Spleen (tissue), 11 donors: ENCODE results near the gene FAN1. TPM values are rescaled to one million over a fixed set of nuclear protein-coding genes. Genes with fewer than 3 reads are reported as not detected.
A peak's percentile ranks its signal among the peaks of the same experiment; 100 is the strongest.

Experiments
- DNase-seq: peaks from one replicate; pipeline ENCODE4 v3.0.0-alpha.2; 2020
- H3K27ac ChIP-seq, 8 donors: fragments of 200-600 bp; sonication (generic) in 7 of 8; 1 replicate in 4 of 8; 2 replicates in 4 of 8; pipeline versions ENCODE4 v1.5.0 to v1.8.0; 2016 to 2021; ENCODE audit warnings: inconsistent platforms in 4 of 8, mild to moderate bottlenecking in 4 of 8, moderate library complexity in 1 of 8
- H3K27me3 ChIP-seq, 7 donors: fragments of 200-600 bp; sonication (generic) in 6 of 7; replicated peaks in 1 of 7; 1 replicate in 4 of 7; 2 replicates in 3 of 7; pipeline versions ENCODE4 v1.5.0 to v1.8.0; 2016 to 2021; ENCODE audit warnings: inconsistent platforms in 3 of 7, mild to moderate bottlenecking in 1 of 7
- H3K36me3 ChIP-seq, 6 donors: fragments of 200-600 bp; sonication (generic) in 5 of 6; 1 replicate in 4 of 6; 2 replicates in 2 of 6; pipeline versions ENCODE4 v1.5.0 to v1.8.0; 2016 to 2021; ENCODE audit warnings: inconsistent platforms in 2 of 6
- H3K4me1 ChIP-seq, 6 donors: fragments of 200-600 bp; sonication (generic) in 5 of 6; 1 replicate in 3 of 6; 2 replicates in 3 of 6; pipeline versions ENCODE4 v1.5.0 to v1.8.0; 2016 to 2021; ENCODE audit warnings: inconsistent platforms in 3 of 6
- H3K4me3 ChIP-seq, 8 donors: fragments of 200-600 bp; sonication (generic) in 7 of 8; 1 replicate in 4 of 8; 2 replicates in 4 of 8; pipeline versions ENCODE4 v1.5.0 to v1.8.0; 2016 to 2021; ENCODE audit warnings: inconsistent platforms in 4 of 8, mild to moderate bottlenecking in 4 of 8, moderate library complexity in 2 of 8
- H3K9me3 ChIP-seq, 8 donors: fragments of 200-600 bp; sonication (generic) in 7 of 8; 1 replicate in 4 of 8; 2 replicates in 4 of 8; pipeline versions ENCODE4 v1.5.0 to v1.8.0; 2016 to 2021; ENCODE audit warnings: inconsistent platforms in 4 of 8
- CTCF ChIP-seq, 11 experiments: fragments of 200-600 bp in 7 of 11; fragments of 450-650 bp in 4 of 11; sonication (generic) in 4 of 11; IDR thresholded peaks in 8 of 11; conservative IDR thresholded peaks in 3 of 11; 1 replicate in 7 of 11; 2 replicates in 4 of 11; pipeline versions ENCODE4 v1.4.0 to v1.8.0; 2016 to 2021; ENCODE audit warnings: antibody characterized with exemption in 11 of 11, inconsistent platforms in 4 of 11, mild to moderate bottlenecking in 1 of 11
- POLR2A ChIP-seq, 3 donors: fragments of 450-650 bp; IDR thresholded peaks; one replicate each; pipeline ENCODE4 v1.5.1; 2017; ENCODE audit warnings: antibody characterized with exemption in 3 of 3, mild to moderate bottlenecking in 1 of 3
- POLR2AphosphoS5 ChIP-seq, 3 donors: sonication (generic); formaldehyde crosslinking; IDR thresholded peaks; one replicate each; pipeline ENCODE4 v1.5.1; 2017; ENCODE audit warnings: antibody characterized with exemption in 3 of 3
- WGBS, 5 donors: extraction: QIAGEN DNeasy Blood & Tissue Kit in 3 of 5; methylation state at CpG; one replicate each; pipeline versions ENCODE4 v1.1.5 to v1.1.7; 2013 to 2018; 5-methylcytosine and 5-hydroxymethylcytosine counted together
- intact Hi-C: fragments of 100-400 bp; cut with DNase I; formaldehyde crosslinking; loops from one replicate; pipeline ENCODE4 v1.15.0; 2023; ENCODE audit warnings: low total_unique reads
- polyA plus RNA-seq, 3 donors: library from polyadenylated mRNA; stranded (reverse); fragments of 200-250 nt; gene quantifications; one replicate each; pipeline ENCODE4 v1.2.1, GENCODE V29; 2013
- total RNA-seq, 7 donors: library from RNA; depleted of rRNA in 3 of 7; stranded (reverse); fragments of >200 nt in 3 of 7; fragmentation: NEBNext Ultra II Directional in 4 of 7; extraction: Animal tissue kit (Norgen Biotek cat#: 25700) in 4 of 7; gene quantifications; one replicate each; pipeline versions ENCODE4 v1.1.0 to v1.2.1, GENCODE V29; 2016 to 2021
- donor health status: healthy with polysubstance abuse.
- donor health status: DM: no; HTN: no; CAD: no; lungs with moderate emphysema.
- donor health status: DM: no; HTN: no; CAD: no.
- donor health status: Bipolar disorder and iron deficiency.
- donor health status: healthy.
- donor health status: DM: no; HTN: no; CAD: no.
- donor health status: DM: yes; HTN: yes; CAD: no.

The FAN1 gene
- total and polyA plus RNA-seq, 10 donors: 6.5 to 22.1 (median 12.6) TPM

- no peak overlapping the region for H3K4me3 ChIP-seq
- TF ChIP-seq POLR2A (IDR thresholded peaks at IDR 0.05): no peak
- TF ChIP-seq POLR2AphosphoS5 (IDR thresholded peaks at IDR 0.05): peak in 1 of 3 donors; percentile 33
- WGBS, 5 donors: 93 to 98% (median 96%) methylated on average over 7 of the region's 7 CpGs
- H3K27ac ChIP-seq: no peak overlapping the region
- intact Hi-C loops: no loop called here
- no peak for DNase-seq
- no peaks in the 10 kb centered on the region for H3K4me1 ChIP-seq
- no peaks in the 10 kb centered on the region for H3K27me3 ChIP-seq
- H3K36me3 ChIP-seq: peaks cover 0 to 100% (median 81%) of the 10 kb centered on the region in 6 donors
- H3K9me3 ChIP-seq: no peaks in the 10 kb centered on the region
These were observed 35.4 kb downstream of the FAN1 start for GRCh38 chr15:30939161-30939560.

DNA sequence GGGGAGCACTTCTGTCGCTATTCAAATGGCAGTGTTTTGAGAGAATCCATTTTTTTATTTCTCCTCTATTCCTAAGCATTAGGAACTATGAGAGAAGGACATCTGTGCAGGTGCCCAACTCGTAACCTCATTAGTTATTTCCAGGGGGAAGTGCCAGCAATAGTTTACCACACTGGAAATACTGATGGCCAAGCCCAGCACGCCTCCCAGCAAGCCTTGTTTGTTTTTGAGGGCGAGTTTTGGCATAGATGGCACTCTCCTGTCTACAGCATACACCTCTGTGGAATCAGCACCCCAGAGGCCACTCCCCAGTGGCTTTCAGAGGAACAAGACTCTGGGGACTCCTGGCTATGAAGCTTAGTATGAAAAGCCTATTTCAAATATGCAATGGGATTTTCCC, 36.6 kb downstream of the FAN1 start:
- 88 to 95% (median 92%) methylated on average over 4 of the region's 4 CpGs for WGBS, 5 donors
- no peak for DNase-seq
- Histone ChIP-seq H3K4me1 (no peaks in the 10 kb centered on the region), H3K4me3 (no peak overlapping the region), H3K27ac (no peak overlapping the region), H3K27me3 (no peaks in the 10 kb centered on the region), H3K36me3 (peaks cover 0 to 100% (median 89%) of the 10 kb centered on the region in 6 donors), H3K9me3 (no peaks in the 10 kb centered on the region)
- intact Hi-C loops: loop anchor here (10.0 kb wide), 1 partner anchor 184 kb away; no protein-coding TSS in a partner anchor
- TF ChIP-seq POLR2AphosphoS5 (IDR thresholded peaks at IDR 0.05) (no peak), POLR2A (IDR thresholded peaks at IDR 0.05) (no peak), CTCF (IDR thresholded peaks at IDR 0.05 in 8 of 11, conservative IDR thresholded peaks at IDR 0.05 in 3 of 11) (no peak)

DNA sequence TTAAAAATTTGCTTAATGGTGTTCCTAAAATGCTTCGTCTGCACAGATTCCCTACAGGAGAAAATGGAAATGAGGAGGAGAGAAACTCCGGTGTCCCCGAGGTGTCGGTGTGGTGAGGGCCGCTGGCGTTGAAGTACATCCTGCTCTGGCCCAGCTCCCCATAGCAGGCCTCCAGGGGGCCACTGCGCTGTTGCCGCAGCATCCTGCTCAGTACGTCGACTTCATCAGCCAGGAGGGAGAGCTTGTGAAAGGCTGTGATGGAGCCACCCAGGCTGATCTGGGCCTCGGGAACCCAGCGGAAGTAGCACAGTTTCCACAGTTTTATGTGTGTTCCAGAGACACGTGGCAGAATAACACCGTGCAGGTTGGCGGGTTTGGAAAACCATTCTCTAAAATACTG, 37.8 kb downstream of the FAN1 start:
- Histone ChIP-seq H3K27ac (no peak overlapping the region), H3K27me3 (no peaks in the 10 kb centered on the region), H3K36me3 (peaks cover 0 to 100% (median 96%) of the 10 kb centered on the region in 6 donors), H3K4me1 (no peaks in the 10 kb centered on the region), H3K9me3 (no peaks in the 10 kb centered on the region), H3K4me3 (no peak overlapping the region)
- TF ChIP-seq POLR2A (IDR thresholded peaks at IDR 0.05) (no peak), POLR2AphosphoS5 (IDR thresholded peaks at IDR 0.05) (peak; percentile 20 to 58 (median 33))
- intact Hi-C loops: loop anchor here (10.0 kb wide), 1 partner anchor 183 kb away; no protein-coding TSS in a partner anchor
- WGBS, 5 donors: 86 to 95% (median 91%) methylated on average over 15 of the region's 15 CpGs
- no peak for DNase-seq

GRCh38 chr15:30943654-30944335, 40.1 kb downstream of the FAN1 start:
- peaks cover 0 to 100% (median 97%) of the 10 kb centered on the region in 6 donors for H3K36me3 ChIP-seq

More at GRCh38 chr15:30943654-30944335, 40.1 kb downstream of the FAN1 start:
- H3K9me3 ChIP-seq: no peaks in the 10 kb centered on the region
- no peaks in the 10 kb centered on the region for H3K4me1 ChIP-seq
- DNase-seq: no peak
- no peak overlapping the region for H3K27ac ChIP-seq
- no peaks in the 10 kb centered on the region for H3K27me3 ChIP-seq
- 88 to 96% (median 94%) methylated on average over 8 of the region's 8 CpGs for WGBS, 5 donors
- H3K4me3 ChIP-seq: no peak overlapping the region
- intact Hi-C loops: loop anchor here (10.0 kb wide), 1 partner anchor 181 kb away; no protein-coding TSS in a partner anchor
- TF ChIP-seq POLR2AphosphoS5 (IDR thresholded peaks at IDR 0.05) (no peak), POLR2A (IDR thresholded peaks at IDR 0.05) (no peak), CTCF (IDR thresholded peaks at IDR 0.05 in 8 of 11, conservative IDR thresholded peaks at IDR 0.05 in 3 of 11) (no peak)
